Putamen (tissue), 1 donor: Measurements from ENCODE around the gene B3GNT3.
"Not testable (repeated sequence)": the region's sequence is repeated elsewhere in the genome, so short reads cannot be mapped to it uniquely, and the experiment has no call there.

Experiments
- DNase-seq: peaks from one replicate; pipeline ENCODE4 v3.0.0-alpha.2; 2016; ENCODE audit warnings: low spot score

The B3GNT3 gene

DNA sequence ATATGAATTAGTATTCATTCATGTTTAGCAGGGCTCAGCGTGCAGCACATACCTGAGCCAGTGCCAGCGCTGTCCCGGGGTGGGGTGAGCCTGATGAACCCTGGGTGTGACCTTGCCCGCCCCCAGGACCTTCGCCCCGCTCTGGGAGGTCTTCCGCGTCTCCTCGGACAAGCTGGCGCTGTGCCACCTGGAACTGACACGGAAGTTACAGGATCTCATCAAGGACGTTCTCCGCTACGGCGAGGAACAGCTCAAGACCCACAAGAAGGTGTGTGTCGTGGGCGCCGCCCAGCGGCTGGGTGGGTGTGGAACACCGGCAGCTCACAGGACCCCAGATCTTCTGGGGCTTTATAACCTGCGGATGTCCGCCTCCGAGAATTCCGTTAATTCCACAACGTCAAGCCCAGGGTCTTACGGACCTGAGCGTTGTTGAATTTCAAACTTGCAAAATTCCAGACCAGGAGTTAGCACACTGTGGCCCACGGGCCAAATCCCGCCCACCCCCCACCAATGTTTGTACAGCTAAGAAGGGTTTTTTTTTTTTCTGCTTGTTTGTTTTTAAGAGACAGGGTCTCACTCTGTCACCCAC, 28.3 kb upstream of the B3GNT3 start:
- peak; percentile 76 for DNase-seq

DNA sequence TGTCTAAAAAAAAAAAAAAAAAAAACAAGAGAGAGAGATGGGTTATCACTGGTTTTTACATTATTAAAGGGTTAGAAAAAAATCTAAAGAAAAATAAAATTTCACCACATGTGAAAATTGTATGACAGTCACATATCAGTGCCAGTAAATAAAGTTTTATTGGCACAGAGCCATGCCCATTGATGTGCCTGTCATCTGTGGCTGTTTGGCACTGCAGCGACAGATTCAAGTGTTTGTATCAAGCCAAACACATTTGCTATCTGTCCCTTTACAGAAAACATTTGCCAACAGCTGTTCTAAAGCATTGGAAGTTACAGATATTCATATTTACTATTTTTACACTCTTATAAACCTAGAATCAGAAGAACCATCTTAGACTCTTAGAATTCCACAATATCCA, 27.4 kb upstream of the B3GNT3 start:
- no peak for DNase-seq

GRCh38 chr19:17770613-17771012, 24.3 kb upstream of the B3GNT3 start:
- no peak for DNase-seq

DNA sequence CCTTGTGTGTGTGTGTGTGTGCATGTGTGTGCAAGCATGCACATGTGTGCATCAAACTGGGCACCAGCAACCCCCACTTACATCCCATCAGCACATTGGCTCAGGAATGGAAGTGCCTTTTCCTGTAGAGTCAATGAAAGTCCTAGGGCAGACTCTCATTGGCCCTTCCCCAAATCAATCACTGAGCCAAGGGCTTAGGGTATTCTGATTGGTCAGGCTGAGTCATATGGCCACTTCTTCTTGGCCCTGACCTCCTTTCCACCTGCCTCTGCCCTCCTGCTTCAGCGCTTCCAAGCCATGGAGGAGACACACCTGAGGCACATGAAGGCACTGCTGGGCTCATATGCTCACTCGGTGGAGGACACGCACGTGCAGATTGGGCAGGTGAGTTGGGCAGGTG, 22.8 kb upstream of the B3GNT3 start:
- no peak for DNase-seq

DNA sequence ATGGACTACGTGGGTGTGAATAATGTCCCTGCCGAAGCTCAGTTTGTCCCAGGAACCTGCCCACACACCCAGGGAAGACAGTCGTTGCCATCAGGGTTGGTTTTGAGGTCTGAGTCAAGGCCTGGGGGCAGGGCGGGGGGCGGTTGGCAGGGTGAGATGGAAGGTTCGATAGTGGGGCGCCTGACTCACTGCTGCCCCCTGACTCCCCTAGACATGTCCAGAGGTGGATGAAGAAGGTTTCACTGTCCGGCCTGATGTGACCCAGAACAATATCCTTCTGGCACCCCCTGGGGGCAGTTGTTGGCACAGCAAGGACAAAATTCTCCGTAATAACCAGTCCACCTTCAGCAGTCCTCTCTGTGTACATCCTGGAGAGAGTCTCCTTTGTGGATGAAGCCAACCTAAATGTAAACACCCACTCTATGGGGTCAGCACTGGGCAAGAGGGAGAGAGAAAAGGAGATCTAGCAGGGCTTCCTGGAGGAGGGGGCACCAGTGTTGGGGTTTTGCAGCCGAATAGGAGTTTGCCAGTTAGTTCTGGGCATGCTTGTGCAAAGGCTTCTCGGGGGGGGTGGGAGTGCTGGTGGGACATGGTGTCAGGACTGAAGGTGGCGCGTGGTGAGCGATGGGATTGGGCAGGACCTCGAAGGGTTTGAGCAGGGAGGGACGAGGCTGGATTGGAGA, 19.6 kb upstream of the B3GNT3 start:
- DNase-seq, result no peak

DNA sequence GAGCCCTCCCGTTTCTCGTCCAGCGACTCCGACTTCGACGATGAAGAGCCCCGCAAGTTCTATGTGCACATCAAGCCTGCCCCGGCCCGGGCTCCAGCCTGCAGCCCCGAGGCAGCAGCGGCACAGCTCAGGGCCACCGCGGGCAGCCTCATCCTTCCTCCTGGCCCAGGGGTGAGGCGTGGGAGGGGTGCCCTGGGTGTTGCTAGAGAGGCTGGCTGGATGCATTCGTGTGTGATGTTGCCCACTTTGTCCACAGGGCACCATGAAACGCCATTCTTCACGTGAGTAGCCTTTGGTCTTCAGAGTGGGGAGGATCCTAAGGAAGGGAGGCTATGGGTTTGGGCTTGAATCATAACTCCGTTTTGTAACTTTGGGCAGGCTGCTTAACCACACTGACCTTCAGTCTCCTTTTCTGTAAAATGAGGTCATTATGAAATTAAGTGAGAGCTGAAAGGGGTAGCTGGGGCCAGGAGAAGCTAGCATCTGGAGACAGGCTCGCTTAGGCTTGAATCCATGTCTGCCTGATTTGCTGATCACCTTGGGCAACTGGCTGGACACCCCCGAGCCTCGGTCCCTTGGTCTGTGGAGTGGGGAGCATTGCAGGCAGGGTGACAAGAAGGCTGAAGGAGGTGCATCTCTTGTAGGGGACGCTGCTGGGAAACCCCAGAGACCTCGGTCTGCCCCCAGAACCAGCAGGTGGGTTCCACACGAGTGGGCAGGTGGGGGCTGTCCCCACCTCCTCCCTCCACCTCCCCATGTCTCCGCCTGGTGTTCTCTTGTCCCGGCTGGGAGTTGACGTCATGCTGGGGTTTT, 18.7 kb upstream of the B3GNT3 start:
- no peak for DNase-seq

DNA sequence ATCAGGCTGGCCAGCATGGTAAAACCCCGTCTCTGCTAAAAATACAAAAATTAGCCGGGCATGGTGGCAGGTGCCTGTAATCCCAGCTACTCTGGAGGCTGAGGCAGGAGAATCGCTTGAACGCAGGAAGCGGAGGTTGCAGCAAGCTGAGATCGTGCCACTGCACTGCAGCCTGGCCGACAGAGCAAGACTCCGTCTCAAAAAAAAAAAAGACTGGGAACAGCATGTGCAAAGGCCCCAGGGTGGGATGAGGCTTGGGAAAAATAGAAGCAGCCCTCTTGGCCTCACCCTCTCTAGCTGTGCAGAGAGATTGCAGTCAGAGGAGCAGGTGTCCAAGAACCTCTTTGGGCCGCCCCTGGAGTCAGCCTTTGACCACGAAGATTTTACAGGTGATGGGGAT, 17.1 kb upstream of the B3GNT3 start:
- not testable (repeated sequence) for DNase-seq

DNA sequence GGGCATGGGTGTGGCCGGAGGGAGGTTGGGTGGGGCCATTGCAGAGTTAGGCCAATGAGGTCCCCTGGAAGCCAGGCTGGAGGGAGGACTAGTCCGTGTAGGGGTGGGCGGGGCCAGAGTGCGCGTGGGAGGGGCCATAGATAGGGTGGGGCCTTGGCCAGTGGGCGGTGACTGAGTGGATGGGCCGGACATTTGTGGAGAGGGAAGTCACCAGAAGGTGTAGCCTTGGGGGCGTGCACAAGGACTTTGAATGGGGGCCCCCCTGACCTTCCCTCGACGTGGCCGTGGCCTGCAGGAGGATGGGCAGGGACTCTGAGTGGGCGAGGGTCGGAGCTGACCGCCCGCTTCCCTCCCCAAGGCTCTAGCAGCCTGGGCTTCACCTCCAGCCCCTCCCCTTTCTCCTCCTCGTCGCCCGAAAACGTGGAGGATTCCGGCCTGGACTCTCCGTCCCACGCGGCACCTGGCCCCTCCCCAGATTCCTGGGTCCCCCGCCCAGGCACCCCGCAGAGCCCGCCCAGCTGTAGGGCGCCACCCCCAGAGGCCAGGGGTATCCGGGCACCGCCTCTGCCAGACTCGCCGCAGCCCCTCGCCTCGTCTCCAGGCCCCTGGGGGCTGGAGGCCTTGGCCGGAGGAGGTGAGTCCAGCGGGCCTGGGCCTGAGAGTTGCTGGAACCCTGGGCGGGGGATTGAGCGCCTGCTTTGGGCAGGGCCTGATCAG, 16.5 kb upstream of the B3GNT3 start:
- no peak for DNase-seq

GRCh38 chr19:17778968-17779929, 15.7 kb upstream of the B3GNT3 start:
- DNase-seq, result peak; percentile 67

GRCh38 chr19:17780781-17781180, 14.2 kb upstream of the B3GNT3 start:
- DNase-seq, result no peak

GRCh38 chr19:17783721-17784120, 11.2 kb upstream of the B3GNT3 start:
- not testable (repeated sequence) for DNase-seq

DNA sequence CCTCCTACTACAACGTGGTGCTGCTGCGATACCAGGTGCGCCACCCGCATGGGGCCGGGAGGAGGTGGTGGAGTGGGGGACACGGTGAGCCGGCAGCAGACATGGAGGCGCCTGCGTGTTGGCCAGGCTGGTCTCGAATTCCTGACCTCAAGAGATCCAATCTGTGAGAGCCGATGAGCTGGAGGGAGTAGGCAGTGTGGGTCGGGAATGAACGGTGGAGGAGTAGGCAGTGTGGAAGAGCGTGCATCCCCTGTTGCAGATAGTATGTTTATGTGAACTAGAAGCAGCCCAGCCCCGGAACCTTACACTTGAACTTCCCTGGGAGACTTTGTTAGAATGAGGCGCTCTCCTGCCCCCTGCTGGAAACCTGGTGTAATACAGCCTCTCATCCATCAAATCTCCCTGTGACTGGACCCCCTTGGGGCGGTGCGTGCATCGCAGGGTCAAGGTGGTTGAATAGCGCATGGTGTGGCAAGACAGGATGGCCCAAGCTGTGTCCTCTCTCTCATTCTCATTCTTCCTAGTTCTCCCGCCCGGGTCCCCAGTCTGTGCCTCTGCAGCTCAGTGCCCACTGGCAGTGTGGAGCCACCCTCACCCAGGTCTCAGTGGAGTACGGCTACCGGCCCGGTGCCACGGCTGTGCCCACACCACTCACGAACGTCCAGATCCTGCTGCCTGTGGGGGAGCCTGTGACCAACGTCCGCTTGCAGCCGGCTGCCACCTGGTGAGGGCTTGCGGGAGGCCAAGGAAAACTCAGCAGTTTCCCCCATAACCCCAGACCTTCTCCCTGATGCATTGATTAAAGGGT, 10.5 kb upstream of the B3GNT3 start:
- peak; percentile 65 for DNase-seq

DNA sequence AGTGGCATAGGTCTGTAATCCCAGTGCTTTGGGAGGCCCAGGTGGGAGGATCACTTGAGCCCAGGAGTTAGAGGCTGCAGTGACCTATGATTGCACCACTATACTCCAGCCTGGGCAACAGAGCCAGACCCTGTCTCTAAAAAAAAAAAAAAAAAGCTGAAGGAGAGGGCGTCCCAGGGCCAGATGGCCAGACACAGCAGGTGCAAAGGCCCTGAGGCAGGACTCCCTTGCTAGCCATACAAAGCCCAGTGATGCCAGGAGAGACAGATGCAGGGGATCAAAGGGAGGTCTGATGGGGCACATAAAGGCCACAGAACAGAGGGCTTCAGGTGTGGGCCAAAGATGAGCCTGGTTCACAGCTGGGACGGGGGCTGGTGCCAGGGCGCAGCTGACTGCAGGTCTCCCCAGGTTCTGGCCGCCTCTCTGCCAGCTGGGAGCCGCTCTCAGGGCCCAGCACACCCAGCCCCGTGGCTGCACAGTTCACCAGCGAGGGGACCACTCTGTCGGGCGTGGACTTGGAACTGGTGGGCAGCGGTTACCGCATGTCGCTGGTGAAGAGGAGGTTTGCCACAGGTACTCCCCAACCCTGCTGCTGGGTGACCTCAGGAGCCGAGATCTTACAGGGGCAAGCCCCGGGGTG, 7.5 kb upstream of the B3GNT3 start:
- DNase-seq, result no peak

- DNase-seq, result no peak
Measured at GRCh38 chr19:17788632-17789031, 6.3 kb upstream of the B3GNT3 start.

GRCh38 chr19:17790059-17790780, 4.7 kb upstream of the B3GNT3 start:
- no peak for DNase-seq

DNA sequence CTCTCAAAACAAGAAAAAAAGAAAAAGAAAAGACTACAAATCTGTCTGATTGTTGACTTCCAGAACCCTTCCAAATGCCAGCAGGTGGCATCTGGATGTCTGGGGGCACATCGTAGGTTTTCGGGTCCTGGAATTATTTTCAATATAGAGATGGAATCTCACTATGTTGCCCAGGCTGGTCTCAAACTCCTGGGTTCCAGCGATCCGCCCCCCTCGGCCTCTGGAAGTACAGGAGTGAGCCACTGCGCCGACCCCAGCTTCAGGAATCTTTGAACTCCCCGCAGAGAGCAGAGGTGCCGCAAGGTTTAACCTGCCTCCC, 567 bp upstream of the B3GNT3 start:
- no peak for DNase-seq

- no peak for DNase-seq
Measured at GRCh38 chr19:17795495-17795856, 538 bp downstream of the B3GNT3 start.

DNA sequence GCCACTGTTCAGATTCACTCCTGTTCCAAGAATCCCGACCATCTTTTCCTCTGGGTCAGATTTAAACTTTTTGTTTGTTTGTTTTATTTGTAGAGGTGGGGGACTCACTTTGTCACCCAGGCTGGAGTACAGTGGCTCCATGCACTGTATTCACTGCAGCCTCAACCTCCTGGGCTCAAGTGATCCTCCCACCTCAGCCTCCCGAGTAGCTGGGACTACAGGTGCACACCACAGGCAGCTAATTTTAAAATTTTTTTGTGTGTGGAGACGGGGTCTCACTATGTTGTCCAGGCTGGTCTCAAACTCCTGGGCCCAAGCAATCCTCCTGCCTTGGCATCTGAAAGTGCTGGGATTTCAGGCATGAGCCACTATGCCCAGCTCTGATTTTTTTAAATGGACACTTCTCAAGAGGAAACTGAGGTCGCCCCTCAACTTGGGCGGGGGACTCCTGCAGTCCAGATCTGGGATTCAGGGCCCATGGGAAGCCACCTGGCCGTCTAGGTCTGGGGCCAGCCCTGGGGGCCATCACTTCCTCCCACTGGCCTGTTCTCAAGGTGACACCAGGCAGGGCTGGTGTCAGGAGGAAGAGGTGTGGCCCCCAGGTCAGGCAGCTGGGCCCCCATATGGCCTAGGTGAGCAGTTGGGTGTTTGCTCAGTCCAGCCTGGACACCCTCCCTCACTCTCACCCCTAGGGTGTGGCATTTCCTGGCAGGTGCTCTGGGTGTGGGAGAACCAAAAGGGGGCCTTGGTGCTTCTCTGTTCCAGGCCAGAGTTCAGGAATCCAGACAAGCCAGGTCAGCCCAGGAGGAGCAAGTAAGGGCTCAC, 1.3 kb downstream of the B3GNT3 start:
- no peak for DNase-seq
